ENCODE measurements around the gene NOD1.

NOD1 gene

GRCh38 chr7:30396389-30396788, 82.2 kb downstream of the NOD1 start:
- Histone ChIP-seq H3K27ac (no peak overlapping the region), H4K20me1 (ENCODE audit: insufficient read depth) (no peaks in the 10 kb centered on the region), H3K79me2 (ENCODE audit: insufficient read depth, low read depth) (no peaks in the 10 kb centered on the region), H3K4me2 (no peak overlapping the region), H3K4me1 (ENCODE audit: low read depth, poor library complexity, severe bottlenecking) (peaks cover 13% of the 10 kb centered on the region), H3K27me3 (ENCODE audit: insufficient read depth, low read depth) (no peaks in the 10 kb centered on the region), H3K9ac (no peak overlapping the region), H3K4me3 (IDR thresholded peaks at IDR 0.05; ENCODE audit: insufficient read depth, low read depth, low read length) (no peak overlapping the region), H2AFZ (ENCODE audit: low read depth) (no peak overlapping the region), H3K36me3 (ENCODE audit: insufficient read depth) (no peaks in the 10 kb centered on the region)
- no peak for TF ChIP-seq CTCF (conservative IDR thresholded peaks at IDR 0.05; ENCODE audit: low read depth, low read length)

GRCh38 chr7:30395676-30396075, 82.9 kb downstream of the NOD1 start:
- H4K20me1 ChIP-seq (ENCODE audit: insufficient read depth): no peaks in the 10 kb centered on the region
- no peak overlapping the region for H3K9ac ChIP-seq
- H3K4me2 ChIP-seq: no peak overlapping the region
- no peaks in the 10 kb centered on the region for H3K27me3 ChIP-seq (ENCODE audit: insufficient read depth, low read depth)
- H3K4me1 ChIP-seq (ENCODE audit: low read depth, poor library complexity, severe bottlenecking): peaks cover 13% of the 10 kb centered on the region
- H3K4me3 ChIP-seq (IDR thresholded peaks at IDR 0.05; ENCODE audit: insufficient read depth, low read depth, low read length): no peak overlapping the region
- no peak for TF ChIP-seq CTCF (conservative IDR thresholded peaks at IDR 0.05; ENCODE audit: low read depth, low read length)
- no peak overlapping the region for H2AFZ ChIP-seq (ENCODE audit: low read depth)
- no peaks in the 10 kb centered on the region for H3K36me3 ChIP-seq (ENCODE audit: insufficient read depth)
- no peak overlapping the region for H3K27ac ChIP-seq
- no peaks in the 10 kb centered on the region for H3K79me2 ChIP-seq (ENCODE audit: insufficient read depth, low read depth)

GRCh38 chr7:30391806-30392205, 86.8 kb downstream of the NOD1 start:
- Histone ChIP-seq H3K27me3 (ENCODE audit: insufficient read depth, low read depth) (no peaks in the 10 kb centered on the region), H3K9ac (no peak overlapping the region), H3K27ac (no peak overlapping the region), H3K4me1 (ENCODE audit: low read depth, poor library complexity, severe bottlenecking) (peaks cover 18% of the 10 kb centered on the region), H3K79me2 (ENCODE audit: insufficient read depth, low read depth) (no peaks in the 10 kb centered on the region), H4K20me1 (ENCODE audit: insufficient read depth) (no peaks in the 10 kb centered on the region), H3K4me2 (no peak overlapping the region), H3K4me3 (IDR thresholded peaks at IDR 0.05; ENCODE audit: insufficient read depth, low read depth, low read length) (no peak overlapping the region), H2AFZ (ENCODE audit: low read depth) (no peak overlapping the region), H3K36me3 (ENCODE audit: insufficient read depth) (no peaks in the 10 kb centered on the region)
- TF ChIP-seq CTCF (conservative IDR thresholded peaks at IDR 0.05; ENCODE audit: low read depth, low read length): no peak

DNA sequence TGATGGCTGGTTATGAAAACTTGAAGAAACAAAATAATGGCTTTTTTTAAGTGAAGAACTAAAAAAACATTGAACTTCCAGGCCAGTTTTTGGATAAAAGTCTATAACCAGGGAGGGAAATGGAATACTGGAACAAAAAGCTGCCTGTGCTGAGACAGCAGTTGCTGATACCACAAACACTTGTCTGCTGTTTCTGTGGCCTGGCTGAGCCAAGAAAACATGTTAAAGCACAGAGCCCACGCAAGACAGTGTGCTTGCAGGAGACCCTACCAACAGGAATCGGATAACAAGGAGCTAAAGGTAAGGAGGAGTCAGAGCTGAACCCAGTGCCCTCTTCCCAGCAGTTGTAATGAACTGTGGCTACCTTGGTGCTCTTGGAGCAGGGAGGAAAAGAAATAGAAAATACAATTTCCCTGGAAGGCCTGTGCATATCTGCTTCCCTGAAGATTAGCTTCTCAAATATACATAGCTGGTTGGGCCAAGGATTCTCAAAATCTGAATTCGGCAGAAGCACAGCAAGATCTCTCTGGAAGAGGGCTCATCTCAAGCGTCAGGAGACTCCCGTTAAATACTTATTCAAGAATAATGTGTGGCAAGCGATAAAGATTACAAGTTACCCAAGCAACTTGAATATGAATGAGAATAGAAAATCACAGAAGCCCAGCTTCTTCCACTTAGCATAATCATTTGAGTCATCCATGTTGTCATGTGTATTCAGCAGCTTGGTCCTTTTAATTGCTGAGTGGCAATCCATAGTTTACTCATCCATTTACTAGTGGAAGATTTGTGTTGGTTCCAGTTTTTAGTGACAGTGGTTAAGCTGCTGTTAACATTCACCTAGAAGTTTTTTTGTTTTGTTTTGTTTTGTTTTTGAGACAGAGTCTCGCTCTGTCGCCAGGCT, 87.6 kb downstream of the NOD1 start:
- Histone ChIP-seq H2AFZ (ENCODE audit: low read depth) (no peak overlapping the region), H4K20me1 (ENCODE audit: insufficient read depth) (no peaks in the 10 kb centered on the region), H3K4me3 (IDR thresholded peaks at IDR 0.05; ENCODE audit: insufficient read depth, low read depth, low read length) (no peak overlapping the region), H3K79me2 (ENCODE audit: insufficient read depth, low read depth) (no peaks in the 10 kb centered on the region), H3K9ac (no peak overlapping the region), H3K27ac (peak overlapping the region; percentile 10; the same call in 1 of the 2 replicates), H3K4me1 (ENCODE audit: low read depth, poor library complexity, severe bottlenecking) (peaks cover 18% of the 10 kb centered on the region), H3K4me2 (peak overlapping the region; percentile 8; the same call in 1 of the 2 replicates), H3K36me3 (ENCODE audit: insufficient read depth) (no peaks in the 10 kb centered on the region), H3K27me3 (ENCODE audit: insufficient read depth, low read depth) (no peaks in the 10 kb centered on the region)
- no peak for TF ChIP-seq CTCF (conservative IDR thresholded peaks at IDR 0.05; ENCODE audit: low read depth, low read length)
